GM18508 (cell line): ENCODE results near the gene ENG.
"Not testable (repeated sequence)": the region's sequence is repeated elsewhere in the genome, so short reads cannot be mapped to it uniquely, and the experiment has no call there.

Experiments used
- ATAC-seq: cut with Tn5 transposase; IDR thresholded peaks from one replicate; pipeline ENCODE4 v1.9.1; 2021; ENCODE audit warnings: moderate number of reproducible peaks; ENCODE audit not compliant: insufficient read depth, unreplicated experiment

ENG gene

DNA sequence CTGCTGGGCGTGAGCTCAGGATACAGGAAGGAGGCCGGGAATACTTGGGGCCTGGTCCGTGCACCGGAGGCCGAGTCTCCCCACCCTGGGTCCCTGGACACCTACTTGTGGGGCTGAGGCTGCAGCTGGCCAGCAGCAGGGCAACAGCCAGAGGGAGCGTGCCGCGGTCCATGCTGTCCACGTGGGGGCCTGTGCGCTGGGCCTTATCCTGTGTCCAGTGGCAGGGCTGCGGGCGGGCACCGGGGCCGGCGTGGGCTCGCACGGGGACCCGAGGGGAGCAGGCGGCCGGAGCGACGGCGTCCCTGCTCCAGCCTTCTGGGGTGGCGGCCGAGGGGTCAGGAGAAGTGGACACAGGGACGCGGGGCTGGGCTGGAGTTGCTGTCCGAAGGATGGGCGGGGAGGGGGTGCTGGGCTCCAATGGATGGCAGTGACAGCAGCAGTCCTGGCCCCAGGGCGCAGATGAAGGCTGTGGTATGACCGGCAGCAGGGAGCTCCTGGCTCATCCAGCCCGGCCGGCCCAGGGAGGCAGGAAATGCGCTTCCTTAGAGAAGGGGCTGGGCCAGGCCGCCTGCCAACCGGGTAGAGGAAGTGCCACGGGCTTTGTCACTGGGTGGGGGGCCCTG, at the start of gene ENG:
ENG (minus strand) TSS at position 475 of the 623 bp plus-strand sequence; CDS start at position 172, 303 bp downstream.
- no peak for ATAC-seq

DNA sequence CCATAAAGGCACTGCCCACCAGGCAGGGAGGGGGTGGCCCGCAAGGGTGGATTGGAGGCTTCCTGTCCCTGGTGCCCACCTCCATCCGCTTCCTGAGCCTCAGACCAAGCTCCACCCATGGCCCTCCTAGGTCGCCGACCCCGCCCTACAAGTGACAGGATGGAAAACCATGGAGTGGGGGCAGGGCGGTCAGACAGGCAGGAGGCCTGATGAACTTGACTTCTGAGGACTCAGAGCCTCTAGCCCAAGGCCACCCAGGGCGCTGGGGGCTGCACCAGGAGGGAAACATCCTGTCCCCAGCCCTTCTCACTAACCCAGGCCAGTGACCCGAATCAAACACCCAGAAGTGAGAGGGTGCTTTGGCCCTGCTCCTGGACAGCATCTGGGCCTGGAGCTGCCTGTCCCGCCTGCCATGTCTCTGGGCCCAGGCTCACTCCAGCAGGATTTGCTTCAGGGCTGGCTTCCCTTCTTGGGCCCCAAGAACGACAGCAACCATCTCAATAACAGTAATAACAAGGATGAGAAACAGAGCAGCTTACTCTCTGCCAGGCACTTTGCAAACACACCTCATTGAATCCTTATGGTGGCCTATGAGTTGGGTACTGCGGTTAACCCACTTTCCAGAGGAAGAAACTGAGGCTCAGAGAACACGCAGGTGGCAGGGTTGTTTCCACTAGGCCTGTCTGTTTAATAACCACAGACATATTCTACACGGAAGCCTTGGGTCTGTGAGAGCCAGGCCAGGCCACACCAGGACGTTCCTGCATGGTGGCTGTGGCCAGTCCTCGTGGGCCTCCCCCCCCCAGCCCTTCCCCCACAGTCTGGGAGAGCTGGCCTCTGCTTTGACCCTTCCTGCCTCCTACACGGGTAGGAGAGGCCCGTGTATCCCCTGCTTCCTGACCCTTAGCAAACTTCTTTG, 49.4 kb upstream of the ENG start:
- ATAC-seq = no peak

DNA sequence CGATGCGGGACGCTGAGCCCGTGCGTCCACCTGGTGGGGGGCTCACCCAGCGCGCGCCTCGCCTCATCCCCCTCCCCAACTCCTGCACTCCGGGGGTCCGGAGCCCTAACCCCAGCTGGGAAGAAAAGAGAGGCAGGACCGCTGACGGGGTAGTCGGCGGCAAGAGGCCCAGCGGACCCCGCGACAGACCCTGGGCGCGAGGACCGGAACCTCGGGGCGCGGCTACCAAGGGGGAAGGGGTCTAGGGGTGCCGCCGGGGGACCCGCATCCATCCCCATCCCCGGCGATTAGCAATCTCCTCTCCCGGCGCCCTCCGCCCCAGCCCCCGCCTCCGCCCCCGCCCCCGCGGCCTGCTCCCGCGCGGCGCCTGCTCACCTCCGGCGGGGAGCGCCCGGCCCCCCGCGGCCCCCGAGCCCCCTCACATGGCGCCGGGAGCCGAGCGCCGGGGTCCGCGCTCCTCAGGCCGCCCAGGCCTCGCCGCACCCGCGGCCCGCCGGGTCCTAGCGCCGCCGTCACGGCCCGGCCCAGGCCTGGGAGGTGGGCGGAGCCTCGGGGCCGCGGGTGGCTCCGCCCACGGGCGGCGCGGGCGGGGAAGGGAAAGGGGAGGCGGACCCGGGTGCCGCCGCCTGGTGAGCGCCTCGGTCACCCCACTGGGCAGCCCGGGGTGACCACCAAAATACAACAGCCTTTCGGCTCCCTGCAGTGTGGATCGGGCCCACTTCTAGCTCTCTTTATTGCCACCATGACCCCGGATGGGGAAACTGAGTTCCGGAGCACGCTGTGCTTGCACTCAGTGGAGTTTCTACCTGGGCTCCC, 44.9 kb upstream of the ENG start, which contains the start of gene ST6GALNAC6:
ST6GALNAC6 (minus strand) TSS at position 476 of the 816 bp plus-strand sequence. CDS start 1,622 bp downstream, outside the sequence.
- ATAC-seq = no peak

DNA sequence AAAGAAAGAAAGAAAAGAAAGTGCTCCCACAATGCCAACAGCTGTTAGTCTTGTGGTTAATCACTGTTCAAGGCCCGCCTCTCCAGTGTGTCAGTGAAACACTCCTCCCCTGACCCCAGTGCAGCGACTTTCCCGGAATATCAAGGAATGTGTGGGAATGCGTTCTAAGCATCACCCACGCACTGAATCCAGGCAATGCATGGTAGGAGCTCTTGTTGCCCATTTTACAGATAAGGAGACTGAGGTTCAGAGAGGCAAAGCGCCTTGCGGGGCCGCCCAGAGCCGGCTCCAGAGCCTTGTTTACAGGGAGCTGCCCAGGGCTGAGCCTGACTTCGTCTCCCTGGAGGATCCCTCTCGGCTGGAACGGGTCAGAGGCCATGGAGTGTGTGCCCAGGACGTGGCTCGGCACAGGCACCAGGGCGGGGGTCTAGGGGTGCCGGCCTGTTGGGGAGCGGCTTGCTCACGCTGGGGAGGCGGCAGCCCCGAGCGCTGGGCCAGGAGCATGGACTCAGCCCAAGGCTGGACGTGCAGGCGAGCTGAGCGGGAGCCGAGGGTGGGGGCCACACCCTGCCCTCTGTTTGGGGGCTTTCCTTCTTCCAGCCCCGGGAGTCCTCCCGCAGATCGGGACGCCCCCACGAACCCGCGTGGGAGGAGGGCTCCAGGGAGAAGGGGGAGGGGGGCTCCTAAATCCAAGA, 44.1 kb upstream of the ENG start:
- ATAC-seq = no peak

DNA sequence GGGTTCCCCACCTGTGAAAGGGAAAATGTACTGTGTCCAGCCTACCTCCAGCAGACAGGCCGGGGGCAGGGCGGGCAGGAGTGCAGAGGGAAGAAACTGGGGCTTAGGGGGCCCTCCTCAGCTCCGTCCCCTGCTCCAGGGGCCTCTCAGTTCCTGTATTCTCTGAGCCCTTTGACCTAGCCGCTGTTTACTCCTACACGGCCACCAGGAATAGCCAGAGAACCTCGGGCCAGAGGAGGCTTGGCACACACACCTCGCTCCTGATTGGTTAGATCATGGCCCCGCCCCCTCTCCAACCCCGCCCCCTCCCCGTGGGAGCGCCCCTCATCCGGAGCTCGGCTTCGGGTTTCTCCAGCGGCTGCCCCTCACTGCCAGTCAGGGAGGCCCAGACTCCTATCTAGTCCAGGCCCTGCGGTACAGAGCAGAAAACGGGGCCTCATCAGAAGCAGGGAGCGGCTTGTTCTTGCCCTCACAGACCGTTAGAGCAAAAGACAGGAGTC, 42.8 kb upstream of the ENG start:
- no peak for ATAC-seq

DNA sequence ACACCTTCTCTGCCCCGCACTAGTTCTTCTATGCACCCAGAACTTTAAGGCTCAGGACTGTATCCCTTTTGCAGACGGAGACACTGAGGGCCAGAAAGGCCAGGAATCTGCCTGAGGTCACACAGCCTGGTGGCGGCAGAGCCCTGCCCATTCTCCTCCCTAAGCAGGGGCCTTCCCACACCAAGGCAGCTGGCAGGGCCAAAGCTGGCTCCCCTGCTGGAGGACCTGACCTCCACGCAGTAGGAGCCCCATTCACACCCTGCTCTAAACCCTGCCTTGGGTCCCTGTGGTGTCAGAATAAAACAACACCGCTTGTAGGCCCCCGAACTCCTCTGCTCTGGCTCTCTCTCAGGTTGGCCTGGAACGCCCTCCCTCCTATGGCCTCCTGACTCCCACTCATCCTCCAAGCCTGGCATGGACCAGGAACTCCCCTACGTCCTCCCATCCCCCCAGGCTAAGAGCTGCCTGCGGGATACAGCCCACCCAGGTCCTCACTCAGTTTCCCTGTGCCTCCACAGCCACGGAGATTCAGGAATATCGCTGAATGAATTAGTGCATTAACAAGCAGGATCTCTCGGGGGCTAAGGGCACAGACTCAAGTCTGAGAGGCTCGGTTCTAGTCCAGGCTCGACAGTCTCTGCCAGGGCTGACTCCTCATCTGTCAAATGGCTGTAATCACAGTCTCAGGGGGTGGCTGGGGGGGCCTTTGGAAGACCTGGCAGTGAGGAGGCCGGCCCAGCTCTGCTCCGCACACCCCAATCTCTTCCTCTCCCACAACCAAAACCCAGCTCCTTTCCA, 42.1 kb upstream of the ENG start:
- ATAC-seq = no peak

DNA sequence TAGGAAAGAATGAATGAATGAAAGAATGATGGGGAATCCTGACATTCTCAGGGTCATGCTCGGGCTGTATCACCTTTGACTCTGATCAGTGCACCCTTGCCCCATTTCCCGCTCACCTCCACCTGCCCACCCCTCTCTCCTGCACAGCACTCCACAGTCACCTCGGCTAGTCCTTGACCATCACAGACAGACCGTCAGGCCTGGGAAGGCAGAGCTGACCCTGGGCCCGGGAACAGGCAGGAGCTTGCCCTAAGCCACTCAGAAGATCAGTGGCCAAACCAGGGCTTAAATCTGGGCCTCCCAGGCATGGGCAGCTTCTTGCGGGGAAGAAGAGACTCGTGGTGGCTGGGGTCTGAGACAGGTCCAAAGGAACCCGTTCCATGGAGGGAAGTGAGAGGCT, 41.4 kb upstream of the ENG start:
- ATAC-seq = no peak

DNA sequence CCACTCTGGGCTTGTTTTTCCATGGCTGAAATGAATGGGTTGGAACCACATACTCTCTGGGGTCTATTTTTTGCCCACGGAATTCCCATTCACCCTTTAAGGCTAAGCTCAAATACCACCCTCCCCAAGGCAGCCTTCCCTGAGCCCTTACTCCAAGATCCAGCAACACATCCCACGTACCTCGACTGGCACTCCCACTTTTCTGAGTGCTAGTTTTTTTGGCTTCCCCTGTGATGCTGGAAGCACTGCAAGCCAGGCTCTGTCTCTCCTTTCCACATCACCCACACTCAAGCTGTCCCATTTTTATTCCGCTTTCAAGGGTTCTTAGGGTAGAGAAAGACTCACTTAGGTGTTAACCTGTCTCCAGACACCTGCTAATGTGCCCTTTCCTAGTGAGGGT, 38.9 kb upstream of the ENG start:
- ATAC-seq = no peak

DNA sequence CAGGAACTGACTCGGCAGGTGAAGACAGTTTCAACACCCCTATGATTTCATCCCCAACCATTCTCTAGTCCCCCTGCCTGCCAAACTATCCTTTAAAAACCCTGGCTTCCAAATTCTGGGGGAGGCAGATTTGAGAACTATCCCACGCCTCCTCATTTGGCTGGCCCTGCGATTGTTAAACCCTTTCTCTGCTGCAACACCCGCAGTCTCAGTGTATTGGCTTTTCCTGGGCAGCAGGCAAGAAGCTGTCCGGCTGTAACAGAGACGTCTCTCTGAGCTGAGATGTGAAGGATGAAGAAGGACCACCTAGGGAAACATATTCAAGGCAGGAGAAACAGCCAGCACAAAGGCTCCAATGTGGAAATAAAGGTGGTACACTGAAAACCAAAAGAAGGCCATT, 38.4 kb upstream of the ENG start:
- ATAC-seq = no peak

DNA sequence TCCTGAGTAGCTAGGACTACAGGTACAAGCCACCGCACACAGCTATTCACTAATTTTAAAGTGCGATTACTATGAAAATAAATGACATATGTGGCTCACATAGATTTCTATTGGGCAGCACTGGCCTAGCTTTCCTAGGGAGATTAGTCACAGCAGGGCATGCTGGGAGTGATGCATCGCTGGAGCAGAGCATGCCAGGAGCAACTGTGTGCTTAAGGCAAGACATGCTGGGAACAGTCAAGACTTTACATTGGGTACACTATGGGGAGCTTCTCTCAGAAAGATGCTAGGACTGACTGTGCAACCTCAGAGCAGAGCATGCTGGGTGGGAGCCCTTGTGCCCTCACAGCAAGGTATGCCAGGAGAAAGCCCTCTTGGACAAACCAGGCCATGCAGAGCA, 35.6 kb upstream of the ENG start:
- ATAC-seq = no peak

DNA sequence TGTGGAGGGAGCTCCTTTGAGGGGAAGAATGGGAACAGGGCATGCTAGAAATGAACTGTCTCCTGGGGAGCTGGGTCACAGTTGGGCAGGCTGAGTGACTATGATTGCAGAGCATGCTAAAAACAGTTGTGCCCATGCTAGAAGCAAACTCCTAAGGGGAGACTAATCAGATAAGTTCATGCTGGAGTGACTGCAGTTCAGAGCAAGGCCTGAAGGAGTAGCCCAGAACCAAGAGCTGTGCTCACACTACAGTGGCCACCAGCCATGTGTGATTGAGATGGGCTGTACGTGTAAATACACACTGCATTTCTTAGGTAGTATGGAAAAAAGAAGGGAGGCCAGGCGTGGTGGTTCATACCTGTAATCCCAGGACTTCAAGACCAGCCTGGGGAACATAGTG, 33.3 kb upstream of the ENG start:
- no peak for ATAC-seq

DNA sequence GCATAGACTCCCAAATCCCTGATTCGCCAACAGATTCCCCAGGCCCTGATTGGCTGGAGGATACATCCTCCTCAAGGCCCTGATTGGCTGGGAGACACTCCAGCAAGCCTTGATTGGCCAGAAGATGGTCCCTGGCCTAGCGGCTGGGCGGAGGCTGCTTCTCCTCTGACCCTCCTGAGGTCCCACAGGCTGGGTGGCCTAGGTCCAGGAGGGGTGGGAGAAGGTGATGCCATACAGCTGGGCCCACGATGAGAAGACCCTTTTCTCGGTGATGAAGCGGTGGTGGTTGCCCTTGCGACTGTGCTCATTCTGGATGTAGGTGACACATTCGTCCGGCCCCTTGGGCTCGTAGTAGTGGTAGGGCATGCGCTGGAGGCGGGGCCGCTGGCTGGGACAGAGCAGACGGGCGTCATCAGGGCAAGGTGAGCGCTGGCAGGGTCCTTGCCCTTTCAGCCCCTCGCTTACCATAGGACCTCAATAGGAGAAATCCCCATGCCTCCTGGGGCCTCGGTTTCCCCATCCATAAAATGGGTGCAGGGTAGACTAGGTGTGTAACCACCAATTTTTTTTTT, 32.0 kb upstream of the ENG start:
- ATAC-seq = no peak

DNA sequence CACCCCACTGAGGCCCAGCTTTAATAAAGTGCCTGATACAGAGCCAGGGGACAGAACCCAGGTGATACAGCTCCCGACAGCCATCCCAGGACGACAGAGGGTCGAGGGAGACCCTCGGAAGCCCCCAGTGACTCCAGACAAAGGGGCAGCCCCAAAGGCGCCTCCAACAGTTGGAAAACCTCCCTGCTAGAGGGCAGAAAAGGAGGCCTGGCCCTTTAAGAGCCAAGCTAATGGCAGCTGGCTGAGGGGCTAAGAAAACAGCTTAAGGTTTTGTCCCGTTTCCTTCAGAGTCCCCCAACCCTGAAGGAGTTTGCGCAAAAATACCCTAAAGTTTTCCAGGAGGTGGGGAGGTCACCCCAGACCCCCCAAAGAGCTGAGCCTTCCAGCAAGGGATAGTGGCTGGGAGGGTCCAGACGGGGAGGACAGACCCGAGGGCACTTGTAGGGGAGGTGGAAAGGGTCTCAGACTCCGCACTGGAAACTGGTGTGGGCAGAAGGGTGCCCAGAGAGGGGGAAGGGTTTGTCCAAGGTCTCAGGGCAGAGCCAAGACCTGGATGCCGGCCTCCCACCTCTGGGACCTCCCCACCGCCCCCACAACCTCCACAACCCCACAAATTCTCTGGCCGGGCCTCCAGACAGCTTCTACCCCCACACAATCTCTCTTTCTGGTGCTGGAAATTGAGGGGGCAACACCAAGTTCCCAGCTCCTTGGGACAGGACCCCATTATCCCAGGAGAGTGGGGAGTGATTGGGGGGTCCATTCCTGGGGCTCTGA, 31.2 kb upstream of the ENG start:
- no peak for ATAC-seq

DNA sequence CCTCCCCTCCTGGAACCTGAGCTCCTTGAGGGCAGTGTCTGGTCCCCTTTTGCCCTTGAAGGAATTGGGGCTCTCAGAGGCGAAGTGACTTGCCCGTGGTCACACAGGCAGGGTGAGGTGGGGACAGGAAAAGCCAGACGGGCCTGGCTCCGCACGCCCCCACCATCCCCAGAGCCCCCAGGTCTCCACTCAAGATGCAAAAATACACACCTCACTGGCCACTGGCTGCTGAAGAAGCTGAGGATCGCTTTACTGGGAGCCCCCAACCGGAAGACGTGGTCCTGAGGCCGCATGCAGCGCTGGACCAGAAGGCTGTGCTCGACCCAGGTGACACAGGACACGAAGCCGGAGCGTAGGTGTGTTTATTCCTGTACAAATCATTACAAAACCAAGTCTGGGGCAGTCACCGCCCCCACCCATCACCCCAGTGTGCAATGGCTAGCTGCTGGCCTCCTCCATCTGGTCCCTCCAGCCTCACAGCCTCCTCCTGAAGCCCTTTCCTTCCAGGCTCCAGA, 30.6 kb upstream of the ENG start:
- ATAC-seq = no peak

DNA sequence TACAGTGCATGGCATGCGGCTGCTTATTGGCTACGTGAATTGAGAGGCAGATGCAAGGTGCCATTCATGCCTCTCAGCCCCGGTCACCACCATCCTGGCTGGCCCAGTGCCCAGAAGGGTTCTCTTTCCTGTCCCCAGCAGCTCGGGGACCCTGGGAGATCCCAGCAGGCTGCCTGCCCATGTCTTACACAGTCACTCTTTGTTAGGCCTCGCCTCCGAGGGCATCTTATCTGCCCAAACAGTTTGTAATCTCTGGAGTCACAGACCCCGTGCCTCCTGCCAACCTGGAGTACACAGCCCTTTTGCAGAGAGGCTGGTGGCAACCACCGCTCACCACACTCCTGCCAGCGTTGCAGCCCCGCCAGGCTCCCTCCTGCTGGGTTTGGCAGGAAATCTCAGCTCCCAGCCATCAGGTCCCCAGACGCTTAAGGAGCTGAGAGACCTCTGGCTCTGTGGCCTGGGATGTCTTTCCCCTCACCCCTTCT, 30.0 kb upstream of the ENG start:
- no peak for ATAC-seq

DNA sequence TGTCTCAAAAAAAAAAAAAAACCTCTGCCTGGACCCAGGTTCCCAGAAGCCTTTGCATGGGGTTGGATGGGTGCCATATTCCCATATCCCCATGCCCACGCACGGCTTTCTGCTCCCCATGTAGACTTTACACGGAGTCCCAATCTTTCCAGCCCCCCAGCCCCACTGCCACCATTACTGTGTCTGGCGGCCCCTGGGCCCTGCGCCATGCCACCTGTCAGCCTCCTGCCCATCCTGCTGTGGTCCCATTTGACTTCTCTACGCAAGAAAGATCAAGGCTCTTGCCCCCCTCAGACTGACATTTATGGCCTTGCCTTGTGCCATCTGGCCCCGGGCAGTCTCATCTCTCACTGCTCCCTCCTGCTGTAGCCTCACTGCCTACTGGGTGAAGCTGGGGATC, 29.5 kb upstream of the ENG start:
- ATAC-seq = no peak

DNA sequence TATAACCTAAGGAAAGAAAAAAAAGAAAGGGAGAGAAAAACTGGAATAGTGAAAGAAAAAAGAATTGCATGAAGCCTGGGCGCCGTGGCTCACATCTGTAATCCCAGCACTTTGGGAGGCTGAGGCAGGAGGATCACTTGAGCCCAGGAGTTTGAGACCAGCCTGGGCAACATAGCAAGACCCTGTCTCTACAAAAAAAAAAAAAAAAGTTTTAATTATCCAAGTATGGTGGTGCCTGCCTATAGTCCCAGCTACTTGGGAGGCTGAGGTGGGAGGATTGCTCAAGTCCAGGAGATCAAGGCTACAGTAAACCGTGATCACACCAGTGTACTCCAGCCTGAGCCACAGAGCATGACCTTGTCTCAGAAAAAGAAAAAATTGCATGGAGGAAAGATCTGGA, 27.3 kb upstream of the ENG start:
- ATAC-seq = not testable (repeated sequence)

DNA sequence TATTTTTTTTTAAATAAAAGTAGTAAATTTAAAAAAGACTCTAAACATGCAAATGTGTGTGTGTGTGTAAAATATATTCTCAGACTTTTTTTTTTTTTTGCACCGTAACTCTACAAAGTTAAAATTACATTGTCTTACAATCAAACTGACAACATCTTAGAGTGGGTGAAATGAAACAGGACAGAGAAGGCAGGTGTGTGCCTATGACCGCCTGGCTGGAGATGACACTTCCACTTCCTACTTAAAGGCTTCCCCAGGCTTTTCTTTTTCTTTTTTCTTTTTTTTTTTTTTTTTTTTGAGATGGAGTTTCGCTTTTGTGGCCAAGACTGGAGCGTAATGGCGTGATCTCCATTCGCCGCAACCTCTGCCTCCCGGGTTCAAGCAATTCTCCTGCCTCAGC, 25.7 kb upstream of the ENG start:
- ATAC-seq = no peak
